HepG2 (cell line): Measurements from ENCODE around the gene SLC35B2. TPM values are rescaled to one million over a fixed set of nuclear protein-coding genes. Genes with fewer than 3 reads are reported as not detected.
A peak's percentile ranks its signal among the peaks of the same experiment; 100 is the strongest.

Source experiments
- CSRNP1 ChIP-seq: sonication (generic); formaldehyde crosslinking; IDR thresholded peaks from 2 replicates; pipeline ENCODE4 v1.8.1; 2023; ENCODE audit warnings: mild to moderate bottlenecking, missing genetic modification reagents
- ELF3 ChIP-seq: IDR thresholded peaks from 2 replicates; pipeline ENCODE4 v1.6.1; 2016; ENCODE audit warnings: missing genetic modification reagents, missing compliant biosample characterization
- HOXA5 ChIP-seq: sonication (generic); formaldehyde crosslinking; IDR thresholded peaks from 2 replicates; pipeline ENCODE4 v1.4.0; 2020; ENCODE audit warnings: missing genetic modification reagents
- LCORL ChIP-seq, 2 experiments: fragments of 450-650 bp in 1 of 2; sonication (generic) in 1 of 2; formaldehyde crosslinking in 1 of 2; IDR thresholded peaks; 2 replicates each; pipeline versions ENCODE4 v1.5.0 to v1.6.1; 2017 to 2020; ENCODE audit warnings: antibody characterized with exemption in 1 of 2, missing genetic modification reagents in 1 of 2
- PHB2 ChIP-seq: fragments of 450-650 bp; IDR thresholded peaks from 2 replicates; pipeline ENCODE4 v1.6.1; 2018; ENCODE audit not compliant: partially characterized antibody
- PRDM4 ChIP-seq: sonication (generic); formaldehyde crosslinking; IDR thresholded peaks from 2 replicates; pipeline ENCODE4 v1.9.0; 2021; ENCODE audit warnings: missing genetic modification reagents, borderline replicate concordance
- PRPF4 ChIP-seq: fragments of 200-400 bp; formaldehyde crosslinking; IDR thresholded peaks from 2 replicates; pipeline ENCODE4 v1.6.1; 2016; ENCODE audit warnings: low read length, low read depth; ENCODE audit not compliant: poor library complexity, severe bottlenecking
- PTBP1 ChIP-seq: fragments of 200-400 bp; formaldehyde crosslinking; IDR thresholded peaks from 2 replicates; pipeline ENCODE4 v1.6.1; 2018; ENCODE audit warnings: low read length, low read depth; ENCODE audit not compliant: poor library complexity, severe bottlenecking
- RBM39 ChIP-seq: fragments of 200-400 bp; formaldehyde crosslinking; IDR thresholded peaks from one replicate; pipeline ENCODE4 v1.6.1; 2018; ENCODE audit warnings: antibody characterized with exemption, mild to moderate bottlenecking, low read depth, low read length; ENCODE audit not compliant: poor library complexity, severe bottlenecking
- SNAI1 ChIP-seq: sonication (generic); formaldehyde crosslinking; IDR thresholded peaks from 2 replicates; pipeline ENCODE4 v1.5.0; 2020; ENCODE audit warnings: mild to moderate bottlenecking, missing genetic modification reagents, borderline replicate concordance
- SOX13 ChIP-seq, 3 experiments: fragments of 450-650 bp in 1 of 3; sonication (generic) in 1 of 3; formaldehyde crosslinking in 1 of 3; IDR thresholded peaks in 2 of 3; conservative IDR thresholded peaks in 1 of 3; 2 replicates each; pipeline versions ENCODE4 v1.5.0 to v1.6.1; 2016 to 2020; ENCODE audit warnings: antibody characterized with exemption in 1 of 3, mild to moderate bottlenecking in 1 of 3, missing compliant biosample characterization in 1 of 3, missing genetic modification reagents in 1 of 3, moderate library complexity in 1 of 3
- ZBTB10 ChIP-seq: sonication (generic); formaldehyde crosslinking; IDR thresholded peaks from 2 replicates; pipeline ENCODE4 v1.4.0; 2020; ENCODE audit warnings: missing genetic modification reagents, borderline replicate concordance
- ZNF317 ChIP-seq: sonication (generic); formaldehyde crosslinking; IDR thresholded peaks from 2 replicates; pipeline ENCODE4 v1.5.0; 2020; ENCODE audit warnings: mild to moderate bottlenecking, missing genetic modification reagents
- ZNF337 ChIP-seq: sonication (generic); formaldehyde crosslinking; IDR thresholded peaks from 2 replicates; pipeline ENCODE4 v1.5.1; 2020; ENCODE audit warnings: missing genetic modification reagents, low read depth, mild to moderate bottlenecking, borderline replicate concordance
- ZNF367 ChIP-seq: sonication (generic); formaldehyde crosslinking; IDR thresholded peaks from 2 replicates; pipeline ENCODE4 v1.4.0; 2020; ENCODE audit warnings: missing genetic modification reagents, borderline replicate concordance
- ZNF792 ChIP-seq: IDR thresholded peaks from 2 replicates; pipeline ENCODE4 v1.6.1; 2016
- ZNF879 ChIP-seq: sonication (generic); formaldehyde crosslinking; IDR thresholded peaks from 2 replicates; pipeline ENCODE4 v1.8.1; 2023; ENCODE audit warnings: missing genetic modification reagents
- ZSCAN12 ChIP-seq: sonication (generic); formaldehyde crosslinking; IDR thresholded peaks from 2 replicates; pipeline ENCODE4 v1.9.0; 2021; ENCODE audit warnings: mild to moderate bottlenecking, missing genetic modification reagents
- ZSCAN5A ChIP-seq: sonication (generic); formaldehyde crosslinking; IDR thresholded peaks from 2 replicates; pipeline ENCODE4 v1.8.0; 2022; ENCODE audit warnings: mild to moderate bottlenecking, missing genetic modification reagents, borderline replicate concordance
- polyA plus RNA-seq, 8 experiments: library from polyadenylated mRNA; depleted of rRNA in 3 of 8; stranded (reverse) in 7 of 8; unstranded in 1 of 8; fragments of >200 nt; fragmentation: Illumina TruSeq in 4 of 8; extraction: Trizol in 4 of 8; gene quantifications; 2 replicates each; pipeline versions ENCODE4 v1.2.1 to v1.2.3, GENCODE V29; 2011 to 2016; ENCODE audit warnings: low read depth in 4 of 8, missing spikeins in 1 of 8, mixed read lengths in 1 of 8; ENCODE audit not compliant: insufficient read depth in 1 of 8
- total RNA-seq, 5 experiments: library from RNA; depleted of rRNA; stranded (reverse); fragments of >200 nt; fragmentation: Illumina TruSeq; extraction: Trizol; gene quantifications; 2 replicates each; pipeline ENCODE4 v1.2.3, GENCODE V29; 2016; ENCODE audit warnings: low read depth in 1 of 5

The SLC35B2 gene
- total and polyA plus RNA-seq, 2 of the 13 experiments (the other 11 are each of a cell fraction or from before 2014, with no cell fraction given): 61.1 to 148 TPM

GRCh38 chr6:44256775-44257024 is 628 bp downstream of the SLC35B2 start (continued):
- TF ChIP-seq LCORL (IDR thresholded peaks at IDR 0.05) (no peak), LCORL (CRISPR knock-in tag; IDR thresholded peaks at IDR 0.05) (peak; percentile 80), RBM39 (peak; percentile 86), ZNF337 (CRISPR knock-in tag) (peak; percentile 71; the same call in 1 of the 2 replicates), ZNF879 (CRISPR knock-in tag) (0 out of 2 replicates have a peak, but pooled peaks have one; percentile 6), PHB2 (no peak), ZNF317 (no peak), ZNF792 (CRISPR knock-in tag) (no peak), PRDM4 (CRISPR knock-in tag) (0 out of 2 replicates have a peak, but pooled peaks have one; percentile 3), ZBTB10 (CRISPR knock-in tag) (peak; percentile 44; the same call in 1 of the 2 replicates), ZSCAN5A (no peak), SOX13 (IDR thresholded peaks at IDR 0.05) (no peak), SOX13 (CRISPR knock-in tag; conservative IDR thresholded peaks at IDR 0.05 in 1 of 2, IDR thresholded peaks at IDR 0.05 in 1 of 2) (0 out of 4 replicates have a peak, but pooled peaks of 1 of the 2 experiments have one; percentile 57), ZSCAN12 (CRISPR knock-in tag) (0 out of 2 replicates have a peak, but pooled peaks have one; percentile 28), ZNF367 (CRISPR knock-in tag) (no peak; the same call in 1 of the 2 replicates), PRPF4 (peak; percentile 89), SNAI1 (CRISPR knock-in tag) (no peak), HOXA5 (CRISPR knock-in tag) (no peak; the same call in 1 of the 2 replicates), ELF3 (CRISPR knock-in tag) (no peak), PTBP1 (peak; percentile 91), CSRNP1 (CRISPR knock-in tag) (no peak)
